ENCODE measurements around the gene PHF24. TPM values are rescaled to one million over a fixed set of nuclear protein-coding genes. Genes with fewer than 3 reads are reported as not detected.

Gene PHF24
- polyA plus RNA-seq, 3 donors = 0.04 TPM; not detected in 2

DNA sequence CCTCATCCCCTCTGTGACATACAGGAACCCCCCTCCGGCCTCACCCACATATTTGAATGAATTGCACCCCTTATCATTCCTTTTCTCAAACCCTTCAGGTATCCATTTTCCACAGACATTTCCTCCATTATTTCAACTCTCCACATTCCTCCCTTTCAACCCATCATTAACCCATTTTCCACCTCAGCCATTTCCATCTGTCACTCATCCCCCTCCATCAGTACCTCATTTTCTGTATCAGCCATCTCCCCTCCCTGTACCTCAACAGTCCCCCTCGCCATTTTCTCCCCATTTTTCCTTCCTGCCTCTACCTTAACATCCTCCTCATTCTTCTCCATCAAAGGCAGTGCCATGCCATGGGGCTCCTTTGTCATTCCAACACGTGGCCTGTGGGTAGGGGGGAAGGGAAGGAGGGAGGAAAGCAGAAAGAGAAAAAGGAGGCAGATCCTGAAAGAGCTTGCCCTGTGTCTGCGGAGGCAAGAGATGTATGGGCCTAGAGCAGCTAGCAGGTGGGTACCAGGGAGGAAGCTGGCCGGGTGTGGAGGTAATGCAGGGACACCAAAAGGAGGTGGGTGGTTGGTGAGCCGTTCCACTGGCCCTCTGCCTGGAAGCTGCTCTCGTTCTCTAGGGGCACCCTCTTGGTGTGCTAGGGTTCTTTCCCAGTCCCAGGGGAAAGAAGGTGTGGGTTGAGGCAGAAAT, 33.0 kb downstream of the PHF24 start:
- peaks cover 0 to 2% (median 0%) of the 10 kb centered on the region in 7 donors for H3K9me3 Mint-ChIP-seq
- H3K36me3 Mint-ChIP-seq = peaks cover 0 to 5% of the 10 kb centered on the region in 2 donors
- Histone ChIP-seq H3K4me1 (ENCODE audit: control insufficient read depth in 1 of 2, insufficient read depth in 2 of 2, low read length in 2 of 2) (peaks cover 32 to 49% of the 10 kb centered on the region in 2 donors), H3K9me3 (replicated peaks in 1 of 2; ENCODE audit: control insufficient read depth in 1 of 2, insufficient read depth in 1 of 2, low read length in 2 of 2) (no peaks in the 10 kb centered on the region), H3K9ac (ENCODE audit: insufficient read depth, low read length, poor library complexity, severe bottlenecking) (no peak overlapping the region), H3K79me2 (ENCODE audit: insufficient read depth, low read length) (no peaks in the 10 kb centered on the region), H3K27me3 (ENCODE audit: control insufficient read depth in 2 of 2, insufficient read depth in 2 of 2, low read length in 2 of 2) (peaks cover 0 to 10% of the 10 kb centered on the region in 2 donors), H3K4me2 (replicated peaks; ENCODE audit: extremely low read depth, low read length, poor library complexity, severe bottlenecking) (no peak overlapping the region), H3K4me3 (replicated peaks in 1 of 3; ENCODE audit: low read depth in 2 of 3, low read length in 3 of 3) (no peak overlapping the region), H3K27ac (ENCODE audit: low read depth in 1 of 2, low read length in 2 of 2) (no peak overlapping the region), H2AFZ (ENCODE audit: insufficient read depth, low read depth, low read length, poor library complexity, severe bottlenecking) (no peak overlapping the region), H3K36me3 (replicated peaks in 1 of 2; ENCODE audit: control insufficient read depth in 1 of 2, insufficient read depth in 2 of 2, low read length in 2 of 2) (no peaks in the 10 kb centered on the region), H4K20me1 (ENCODE audit: insufficient read depth, low read length) (no peaks in the 10 kb centered on the region)
- intact Hi-C loops (cut with micrococcal nuclease) = loop anchor here in 1 of 2 donors (5.0 kb wide), 1 partner anchor 81 kb away; the partner anchor contains the start of gene VCP
- H3K4me1 Mint-ChIP-seq = peaks cover 55% of the 10 kb centered on the region
- H3K4me3 Mint-ChIP-seq = peak overlapping the region; percentile 78 to 83
- TF ChIP-seq, protein P1, sequence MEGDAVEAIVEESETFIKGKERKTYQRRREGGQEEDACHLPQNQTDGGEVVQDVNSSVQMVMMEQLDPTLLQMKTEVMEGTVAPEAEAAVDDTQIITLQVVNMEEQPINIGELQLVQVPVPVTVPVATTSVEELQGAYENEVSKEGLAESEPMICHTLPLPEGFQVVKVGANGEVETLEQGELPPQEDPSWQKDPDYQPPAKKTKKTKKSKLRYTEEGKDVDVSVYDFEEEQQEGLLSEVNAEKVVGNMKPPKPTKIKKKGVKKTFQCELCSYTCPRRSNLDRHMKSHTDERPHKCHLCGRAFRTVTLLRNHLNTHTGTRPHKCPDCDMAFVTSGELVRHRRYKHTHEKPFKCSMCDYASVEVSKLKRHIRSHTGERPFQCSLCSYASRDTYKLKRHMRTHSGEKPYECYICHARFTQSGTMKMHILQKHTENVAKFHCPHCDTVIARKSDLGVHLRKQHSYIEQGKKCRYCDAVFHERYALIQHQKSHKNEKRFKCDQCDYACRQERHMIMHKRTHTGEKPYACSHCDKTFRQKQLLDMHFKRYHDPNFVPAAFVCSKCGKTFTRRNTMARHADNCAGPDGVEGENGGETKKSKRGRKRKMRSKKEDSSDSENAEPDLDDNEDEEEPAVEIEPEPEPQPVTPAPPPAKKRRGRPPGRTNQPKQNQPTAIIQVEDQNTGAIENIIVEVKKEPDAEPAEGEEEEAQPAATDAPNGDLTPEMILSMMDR (IDR thresholded peaks at IDR 0.05) = no peak
- 81% methylated on average over 4 of the region's 7 CpGs for WGBS (ENCODE audit: insufficient coverage)
- DNase-seq = no peak
- H3K27me3 Mint-ChIP-seq (ENCODE audit: low read depth in 3 of 3) = peaks cover 8 to 28% (median 19%) of the 10 kb centered on the region in 3 donors
- H3K27ac Mint-ChIP-seq = peak overlapping the region in 6 of 7 donors; percentile 2 to 82 (median 60)

GRCh38 chr9:34991607-34992375, 33.7 kb downstream of the PHF24 start:
- TF ChIP-seq, protein P1 (IDR thresholded peaks at IDR 0.05) = no peak
- H3K4me3 Mint-ChIP-seq = no peak overlapping the region
- H3K9me3 Mint-ChIP-seq = peaks cover 0 to 2% (median 0%) of the 10 kb centered on the region in 7 donors
- H3K36me3 Mint-ChIP-seq = peaks cover 0 to 5% of the 10 kb centered on the region in 2 donors
- Histone ChIP-seq H3K4me2 (replicated peaks; ENCODE audit: extremely low read depth, low read length, poor library complexity, severe bottlenecking) (no peak overlapping the region), H3K9me3 (replicated peaks in 1 of 2; ENCODE audit: control insufficient read depth in 1 of 2, insufficient read depth in 1 of 2, low read length in 2 of 2) (no peaks in the 10 kb centered on the region), H4K20me1 (ENCODE audit: insufficient read depth, low read length) (no peaks in the 10 kb centered on the region), H3K4me1 (ENCODE audit: control insufficient read depth in 1 of 2, insufficient read depth in 2 of 2, low read length in 2 of 2) (peaks cover 25 to 41% of the 10 kb centered on the region in 2 donors), H2AFZ (ENCODE audit: insufficient read depth, low read depth, low read length, poor library complexity, severe bottlenecking) (no peak overlapping the region), H3K9ac (ENCODE audit: insufficient read depth, low read length, poor library complexity, severe bottlenecking) (no peak overlapping the region), H3K27me3 (ENCODE audit: control insufficient read depth in 2 of 2, insufficient read depth in 2 of 2, low read length in 2 of 2) (peaks cover 0 to 10% of the 10 kb centered on the region in 2 donors), H3K36me3 (replicated peaks in 1 of 2; ENCODE audit: control insufficient read depth in 1 of 2, insufficient read depth in 2 of 2, low read length in 2 of 2) (no peaks in the 10 kb centered on the region), H3K27ac (ENCODE audit: low read depth in 1 of 2, low read length in 2 of 2) (no peak overlapping the region), H3K4me3 (replicated peaks in 1 of 3; ENCODE audit: low read depth in 2 of 3, low read length in 3 of 3) (no peak overlapping the region), H3K79me2 (ENCODE audit: insufficient read depth, low read length) (no peaks in the 10 kb centered on the region)
- DNase-seq = no peak
- peaks cover 48% of the 10 kb centered on the region for H3K4me1 Mint-ChIP-seq
- peak overlapping the region in 6 of 7 donors; percentile 10 to 85 (median 48) for H3K27ac Mint-ChIP-seq
- intact Hi-C loops (cut with micrococcal nuclease) = loop anchor here in 1 of 2 donors (5.0 kb wide), 1 partner anchor 81 kb away; the partner anchor contains the start of gene VCP
- 60% methylated on average over 2 of the region's 15 CpGs for WGBS (ENCODE audit: insufficient coverage)
- peaks cover 7 to 28% (median 18%) of the 10 kb centered on the region in 3 donors for H3K27me3 Mint-ChIP-seq (ENCODE audit: low read depth in 3 of 3)

All from CD14-positive monocyte (primary cell).